Spleen (tissue), 7 donors: ENCODE measurements around the gene LIPJ.

Experiments used
- CTCF ChIP-seq, 11 experiments: fragments of 200-600 bp in 7 of 11; fragments of 450-650 bp in 4 of 11; sonication (generic) in 4 of 11; IDR thresholded peaks in 8 of 11; conservative IDR thresholded peaks in 3 of 11; 1 replicate in 7 of 11; 2 replicates in 4 of 11; pipeline versions ENCODE4 v1.4.0 to v1.8.0; 2016 to 2021; ENCODE audit warnings: antibody characterized with exemption in 11 of 11, inconsistent platforms in 4 of 11, mild to moderate bottlenecking in 1 of 11
- POLR2A ChIP-seq, 3 donors: fragments of 450-650 bp; IDR thresholded peaks; one replicate each; pipeline ENCODE4 v1.5.1; 2017; ENCODE audit warnings: antibody characterized with exemption in 3 of 3, mild to moderate bottlenecking in 1 of 3
- donor health status: DM: no; HTN: no; CAD: no; lungs with moderate emphysema.
- donor health status: DM: no; HTN: no; CAD: no.
- donor health status: DM: no; HTN: no; CAD: no.

GRCh38 chr10:88594482-88594881, 7.9 kb downstream of the LIPJ start:
- TF ChIP-seq POLR2A (IDR thresholded peaks at IDR 0.05) (no peak), CTCF (IDR thresholded peaks at IDR 0.05 in 8 of 11, conservative IDR thresholded peaks at IDR 0.05 in 3 of 11) (no peak)
